DMS 273 treated with DMSO at 0.1 percent for 48 hours (cell line): ENCODE data around the gene LTBP3.
A peak's percentile ranks its signal among the peaks of the same experiment; 100 is the strongest.

Experiments
- DNase-seq: peaks from one replicate; lab custom pipeline; 2025; lab: John Stamatoyannopoulos, UW

The LTBP3 gene

GRCh38 chr11:65558002-65558929, at the start of gene LTBP3:
TSS of gene LTBP3 (minus strand) at chr11:65558359. CDS start at chr11:65557959, 400 bp downstream.
- peak; percentile 10 for DNase-seq

DNA sequence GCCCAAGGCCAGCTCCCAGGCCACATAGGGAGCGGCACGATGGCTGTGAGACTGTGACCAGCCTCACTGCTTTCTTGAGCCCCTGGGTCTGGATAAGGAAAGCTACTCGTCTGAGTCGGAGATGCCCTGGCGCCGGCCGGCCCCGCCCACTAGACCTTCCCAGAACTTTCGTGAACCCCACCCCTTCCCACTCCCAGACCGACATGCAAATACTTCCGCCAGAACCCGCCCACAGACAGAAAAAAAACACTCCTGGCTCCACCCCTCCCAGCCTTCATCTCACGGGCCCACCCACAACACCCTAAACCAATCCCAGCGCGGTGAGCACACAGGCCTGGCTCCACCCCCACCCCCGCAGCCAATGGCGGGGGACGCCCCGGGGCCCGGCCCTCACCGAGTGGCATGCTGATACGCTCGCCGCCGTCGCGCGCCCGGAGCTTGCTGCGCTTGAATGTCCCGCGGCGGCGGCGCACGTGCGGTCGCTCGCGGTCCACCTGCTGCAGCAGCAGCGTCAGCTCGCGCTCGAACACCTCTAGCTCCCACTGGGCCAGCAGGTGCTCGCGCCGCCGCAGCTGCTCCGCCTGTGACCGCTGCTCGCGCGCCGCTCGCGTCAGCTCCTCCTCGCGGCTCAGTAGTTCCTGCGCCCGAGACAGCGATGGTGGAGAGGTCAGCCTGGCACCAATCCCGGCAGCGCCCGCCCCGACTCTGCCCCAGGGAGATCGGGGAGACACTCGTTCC, 48.9 kb upstream of the LTBP3 start:
- DNase-seq, result no peak

GRCh38 chr11:65604258-65604657, 46.1 kb upstream of the LTBP3 start:
- peak; percentile 25 for DNase-seq

GRCh38 chr11:65599955-65600246, 41.7 kb upstream of the LTBP3 start:
- no peak for DNase-seq

- no peak for DNase-seq
Observed at GRCh38 chr11:65599216-65599954, 41.2 kb upstream of the LTBP3 start.

DNA sequence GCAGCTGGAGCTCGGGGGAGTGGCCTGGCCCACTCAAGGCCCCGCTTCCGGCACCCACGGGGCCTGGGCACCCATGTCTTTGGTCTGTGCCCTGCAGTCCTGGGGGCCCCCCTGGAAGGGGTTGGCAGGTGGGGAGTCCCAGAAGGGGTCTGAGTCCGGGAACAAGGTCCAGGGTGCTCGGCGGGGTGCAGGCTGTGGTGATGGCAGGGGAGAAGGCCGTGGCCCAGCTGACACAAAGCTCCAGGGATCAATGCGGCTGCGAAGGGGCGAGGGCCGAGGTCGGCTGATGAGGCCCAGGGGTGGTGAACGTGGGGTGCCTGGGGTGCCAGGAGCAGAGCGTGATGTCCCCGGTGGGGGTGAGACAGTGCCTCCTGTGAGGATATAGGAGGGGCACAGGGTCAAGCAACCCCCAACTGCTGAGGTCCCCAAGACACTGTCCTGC, 40.1 kb upstream of the LTBP3 start:
- DNase-seq, result no peak

DNA sequence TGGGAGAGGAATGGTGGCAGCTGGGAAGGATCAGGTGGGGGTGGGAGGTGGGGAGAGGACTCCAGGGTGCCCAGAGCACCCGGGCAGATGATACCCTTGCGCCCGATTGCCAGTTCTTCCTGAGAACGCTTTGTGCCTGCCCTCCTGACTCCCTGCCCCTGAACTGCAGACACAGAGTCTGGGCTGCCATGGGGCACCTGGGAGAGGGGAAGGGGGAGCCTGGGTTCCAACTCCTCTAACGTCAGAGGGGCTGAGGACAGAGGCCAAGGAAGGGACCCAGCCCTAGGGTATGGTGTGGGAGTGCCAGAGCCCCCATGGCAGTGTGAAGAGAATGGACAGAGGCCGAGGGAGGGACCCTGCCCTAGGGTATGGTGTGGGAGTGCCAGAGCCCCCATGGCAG, 38.4 kb upstream of the LTBP3 start:
- no peak for DNase-seq

DNA sequence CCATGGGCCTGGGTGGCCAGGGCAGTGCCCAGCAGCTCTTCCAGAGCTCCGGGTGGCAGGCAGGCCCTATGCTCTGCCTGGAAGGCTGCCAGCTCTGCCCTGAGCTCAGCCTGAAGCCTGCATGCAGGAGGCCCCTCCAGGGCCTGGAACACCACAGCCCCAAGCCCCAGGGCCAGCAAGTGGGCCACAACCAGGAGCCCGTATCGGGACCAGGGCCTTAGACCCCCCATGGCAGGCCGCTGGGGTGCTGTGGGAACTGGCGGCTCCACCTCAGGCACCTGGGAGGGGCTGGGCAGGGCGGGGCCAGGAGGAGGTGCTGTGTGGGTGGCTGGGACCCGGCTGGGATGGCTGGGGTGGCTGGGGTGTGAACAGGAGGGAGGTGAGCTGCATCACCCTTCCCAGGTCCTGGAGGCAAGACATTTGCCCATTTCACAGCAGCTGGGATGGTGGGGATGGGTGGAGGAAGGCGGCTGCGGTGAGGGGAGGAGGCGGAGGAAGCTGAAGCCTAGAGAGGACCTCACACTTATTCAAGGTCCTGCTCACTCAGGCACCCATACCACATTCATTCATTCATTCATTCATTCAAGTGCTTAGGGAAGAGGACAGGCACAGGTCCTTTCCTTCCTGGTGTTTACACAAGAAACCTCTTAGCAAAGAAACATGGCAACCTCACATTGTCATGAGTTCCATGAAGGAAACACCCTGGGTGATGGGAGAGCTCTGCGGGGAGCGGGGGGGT, 37.6 kb upstream of the LTBP3 start, which contains the start of gene KCNK7:
Gene KCNK7, minus strand, starts transcription at position 258 of the 739 bp plus-strand sequence. Its CDS starts 28 bp downstream, at position 230.
- no peak for DNase-seq

DNA sequence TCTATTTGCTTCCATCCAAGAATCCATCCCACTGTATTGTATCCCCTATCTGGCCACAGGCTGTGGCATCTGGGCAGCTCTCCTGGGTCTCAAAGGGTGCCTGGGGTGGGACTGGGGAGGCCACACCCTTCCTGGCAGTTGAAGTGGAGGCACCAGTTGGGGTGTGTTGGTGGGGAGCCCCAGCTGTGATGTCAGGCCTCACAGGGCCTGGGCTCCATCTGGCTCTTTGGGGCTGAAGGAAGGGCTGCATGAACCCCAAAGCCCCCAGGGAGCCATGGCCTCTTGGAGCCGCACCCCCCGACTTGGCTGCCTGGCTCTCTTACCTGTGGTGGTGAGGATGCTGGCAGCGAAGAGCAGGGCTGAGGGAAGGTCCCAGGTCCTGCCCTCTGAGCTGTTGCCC, 37.0 kb upstream of the LTBP3 start:
- no peak for DNase-seq

GRCh38 chr11:65593518-65594414, 35.6 kb upstream of the LTBP3 start:
- no peak for DNase-seq

DNA sequence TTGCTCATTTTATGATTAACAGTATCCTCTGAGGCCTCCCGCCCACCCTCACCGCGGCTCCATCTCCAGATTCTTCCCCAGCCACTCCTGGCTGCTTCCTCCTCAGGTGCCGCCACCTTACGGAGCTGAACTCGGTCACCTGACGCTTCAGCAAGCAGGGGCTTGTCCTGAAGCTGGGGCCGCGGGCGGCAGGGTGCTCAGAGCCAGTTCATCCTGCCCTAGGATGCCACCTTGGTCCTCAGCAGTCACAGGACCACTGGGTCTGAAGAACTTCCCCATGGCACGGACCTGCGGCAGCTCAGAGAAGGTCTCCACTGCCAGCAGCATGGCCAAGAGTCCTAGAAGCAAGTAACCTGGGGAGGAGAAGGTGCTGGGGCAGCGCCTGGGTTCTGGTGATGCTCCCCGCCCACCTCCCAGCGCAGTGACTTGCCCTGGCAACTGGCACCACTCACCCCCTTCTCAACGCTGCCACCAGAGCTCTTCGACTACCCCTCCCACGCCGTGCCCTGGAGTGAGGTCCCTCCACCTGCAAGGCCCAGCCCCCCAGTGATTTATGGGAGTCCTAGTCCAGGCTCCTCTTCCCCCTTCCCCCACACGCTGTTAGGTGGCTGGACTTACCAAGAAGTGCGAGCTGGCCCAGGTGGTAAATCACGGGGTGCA, 34.8 kb upstream of the LTBP3 start:
- DNase-seq, result no peak

DNA sequence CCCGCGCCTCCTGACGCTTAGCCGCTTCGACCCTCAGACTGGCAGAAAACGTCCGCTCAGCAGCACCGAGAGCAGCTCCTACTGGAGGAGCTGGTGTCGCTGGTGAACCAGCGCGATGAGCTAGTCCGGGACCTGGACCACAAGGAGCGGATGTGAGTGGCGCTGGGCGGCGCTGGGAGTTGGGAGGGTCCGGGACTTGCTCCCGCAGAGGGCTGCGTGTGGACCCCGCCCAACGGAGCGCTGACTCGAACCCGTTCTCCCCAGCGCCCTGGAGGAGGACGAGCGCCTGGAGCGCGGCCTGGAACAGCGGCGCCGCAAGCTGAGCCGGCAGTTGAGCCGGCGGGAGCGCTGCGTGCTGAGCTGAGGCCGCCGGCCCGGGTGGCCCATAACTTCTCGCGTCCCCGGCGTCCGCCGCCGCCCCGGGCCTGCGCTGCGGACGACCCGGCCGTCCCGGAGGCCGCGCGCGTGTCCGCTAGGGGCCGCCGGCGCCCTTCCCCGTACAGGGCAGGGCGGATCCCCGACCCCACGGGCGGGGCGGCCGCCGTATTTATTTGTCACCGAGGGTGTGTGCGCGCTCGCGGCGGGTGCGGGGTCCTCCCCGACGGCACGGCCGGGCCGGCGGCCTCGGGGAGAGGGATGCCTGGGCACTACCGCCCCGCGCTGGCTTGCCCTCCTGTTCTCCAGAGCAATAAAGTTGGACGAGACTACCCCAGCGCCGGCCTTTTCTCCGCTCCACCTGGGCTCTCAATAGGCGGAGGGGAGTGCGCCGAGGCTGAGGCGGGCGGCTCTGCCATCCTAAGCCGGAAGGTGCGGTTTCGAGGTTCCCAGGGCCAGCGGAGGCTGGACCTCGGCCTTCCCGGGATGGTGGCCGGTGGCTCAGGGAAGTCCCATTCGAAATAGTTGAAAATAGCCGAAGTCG, 34.0 kb upstream of the LTBP3 start:
- no peak for DNase-seq

- DNase-seq, result peak; percentile 21
Observed at GRCh38 chr11:65590240-65590738, 32.1 kb upstream of the LTBP3 start.

GRCh38 chr11:65589444-65590239, 31.5 kb upstream of the LTBP3 start:
- no peak for DNase-seq

DNA sequence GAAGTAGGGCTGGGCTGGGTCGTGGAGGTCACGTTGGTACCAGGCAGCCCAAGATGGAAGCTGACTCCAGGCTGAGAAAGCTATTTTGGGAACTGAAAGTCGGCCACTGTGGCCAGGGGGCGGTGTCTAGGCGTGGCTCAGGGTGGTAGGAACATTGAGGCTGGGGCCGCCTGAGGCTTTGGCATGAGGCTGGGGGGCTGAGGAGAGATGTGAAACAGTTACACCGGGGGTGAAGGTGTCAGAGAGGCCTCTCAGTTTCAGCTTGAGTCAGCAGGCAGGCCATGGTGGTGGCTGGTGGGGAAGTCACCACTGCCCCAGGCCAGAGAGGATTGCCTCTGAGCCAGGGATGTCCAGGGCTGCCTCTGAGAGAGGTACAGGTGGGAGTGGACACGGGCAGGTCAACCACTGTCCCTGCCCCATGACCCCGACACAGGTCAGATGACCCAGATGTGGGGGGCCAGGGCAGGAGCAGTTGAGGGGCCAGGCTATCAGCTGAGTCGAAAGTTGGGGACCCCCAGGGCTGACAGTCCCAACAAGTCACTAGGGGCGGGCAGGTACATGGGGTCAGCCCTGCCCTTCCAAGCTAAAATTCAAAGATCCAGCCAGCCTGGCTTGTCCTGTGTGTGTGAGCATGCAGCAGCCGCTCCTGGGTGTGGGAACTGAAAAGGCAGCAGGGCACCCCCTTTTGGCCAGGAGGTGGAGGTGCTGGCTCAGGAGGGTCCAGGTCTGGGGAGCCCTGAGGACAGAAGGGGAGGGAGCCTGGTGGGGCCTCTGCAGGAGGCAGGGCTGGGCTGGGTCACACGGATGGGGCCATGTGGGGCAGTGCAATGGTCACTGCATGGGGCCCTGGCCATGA, 30.3 kb upstream of the LTBP3 start:
- DNase-seq, result no peak

GRCh38 chr11:65586676-65587075, 28.5 kb upstream of the LTBP3 start:
- DNase-seq, result peak; percentile 76

DNA sequence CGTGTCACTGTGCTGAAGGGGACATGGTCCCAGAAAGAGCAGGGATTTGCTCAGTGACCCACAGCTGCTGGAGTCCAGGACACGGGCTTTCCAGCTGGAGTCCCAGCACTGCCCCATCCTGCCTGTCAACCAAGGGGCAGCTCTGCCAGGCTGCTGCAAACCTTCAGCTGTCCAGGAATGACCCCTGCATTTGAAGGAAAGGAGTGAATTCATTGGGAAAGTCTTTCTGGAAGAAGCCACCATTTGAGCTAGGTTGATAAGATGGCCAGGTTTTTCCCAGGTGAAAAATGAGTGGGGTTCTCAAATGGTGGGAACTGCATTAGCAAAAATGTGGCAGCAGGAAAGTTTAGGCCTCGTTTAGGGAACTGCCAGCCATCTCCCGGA, 28.1 kb upstream of the LTBP3 start:
- DNase-seq, result no peak
